GM21723 (cell line): ENCODE data around the gene WDR74.
"Not testable (repeated sequence)": the region's sequence is repeated elsewhere in the genome, so short reads cannot be mapped to it uniquely, and the experiment has no call there.

Experiments used
- ATAC-seq: cut with Tn5 transposase; IDR thresholded peaks from one replicate; pipeline ENCODE4 v1.9.1; 2021; ENCODE audit warnings: mild to moderate bottlenecking, moderate library complexity; ENCODE audit not compliant: unreplicated experiment

WDR74 gene

DNA sequence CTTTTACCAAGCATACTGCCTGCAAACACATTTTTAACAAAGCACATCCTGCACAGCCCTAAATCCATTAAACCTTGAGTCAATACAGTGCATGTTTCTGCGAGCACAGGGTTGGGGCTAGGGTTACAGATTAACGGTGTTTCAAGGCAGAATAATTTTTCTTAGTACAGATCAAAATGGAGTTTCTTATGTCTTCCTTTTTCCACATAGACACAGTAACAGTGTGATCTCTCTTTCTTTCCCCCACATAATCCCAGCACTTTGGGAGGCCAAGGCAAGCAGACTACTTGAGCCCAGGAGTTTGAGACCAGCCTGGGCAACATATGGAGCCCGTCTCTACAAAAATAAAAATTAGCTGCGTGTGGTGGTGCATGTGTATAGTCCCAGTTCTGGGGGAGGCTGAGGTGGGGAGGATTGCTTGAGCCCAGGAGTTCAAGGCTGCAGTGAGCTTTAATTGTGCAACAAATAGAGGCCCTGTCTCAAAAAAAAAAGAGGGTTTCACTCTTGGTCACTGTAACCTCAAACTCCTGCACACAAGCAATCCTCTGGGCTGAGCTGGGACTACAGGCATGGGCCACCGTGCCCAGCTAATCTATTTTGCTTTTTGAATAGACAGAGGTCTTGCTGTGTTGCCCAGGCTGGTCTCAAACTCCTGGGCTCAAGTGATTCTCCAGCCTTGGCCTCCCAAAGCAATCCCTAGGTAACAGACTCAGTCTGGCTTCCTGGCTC, 21.6 kb upstream of the WDR74 start:
- no peak for ATAC-seq

DNA sequence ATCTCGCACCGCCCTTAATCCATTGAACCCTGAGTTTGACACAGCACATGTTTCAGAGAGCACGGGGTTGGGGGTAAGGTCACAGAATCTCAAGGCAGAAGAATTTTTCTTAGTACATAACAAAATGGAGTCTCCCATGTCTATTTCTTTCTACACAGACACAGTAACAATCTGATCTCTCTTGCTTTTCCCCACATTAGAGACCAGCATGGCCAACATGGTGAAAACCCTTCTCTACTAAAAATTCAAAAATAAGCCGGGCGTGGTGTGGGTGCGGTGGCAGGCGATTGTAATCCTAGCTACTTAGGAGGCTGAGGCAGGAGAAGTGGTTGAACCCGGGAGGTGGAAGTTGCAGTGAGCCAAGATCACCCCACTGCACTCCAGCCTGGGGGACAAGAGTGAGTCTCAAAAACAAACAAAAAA, 19.9 kb upstream of the WDR74 start:
- not testable (repeated sequence) for ATAC-seq

DNA sequence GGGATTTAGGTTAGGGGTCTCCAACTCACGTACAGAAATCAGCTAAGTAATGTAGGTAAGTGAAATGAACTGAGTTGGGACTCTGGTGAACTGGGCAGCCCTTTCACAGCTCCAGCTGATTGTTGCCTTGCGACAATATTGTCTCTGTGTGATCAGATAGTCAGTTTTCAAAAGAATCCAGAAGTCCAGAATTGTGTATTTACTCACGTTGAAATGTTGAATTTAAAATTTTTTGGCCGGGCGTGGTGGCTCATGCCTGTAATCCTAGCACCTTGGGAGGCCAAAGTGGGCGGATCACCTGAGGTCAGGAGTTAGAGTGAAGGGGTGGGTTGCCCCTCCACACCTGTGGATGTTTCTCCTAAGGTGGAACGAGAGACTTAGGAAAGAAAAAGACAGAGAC, 18.8 kb upstream of the WDR74 start:
- ATAC-seq = no peak

DNA sequence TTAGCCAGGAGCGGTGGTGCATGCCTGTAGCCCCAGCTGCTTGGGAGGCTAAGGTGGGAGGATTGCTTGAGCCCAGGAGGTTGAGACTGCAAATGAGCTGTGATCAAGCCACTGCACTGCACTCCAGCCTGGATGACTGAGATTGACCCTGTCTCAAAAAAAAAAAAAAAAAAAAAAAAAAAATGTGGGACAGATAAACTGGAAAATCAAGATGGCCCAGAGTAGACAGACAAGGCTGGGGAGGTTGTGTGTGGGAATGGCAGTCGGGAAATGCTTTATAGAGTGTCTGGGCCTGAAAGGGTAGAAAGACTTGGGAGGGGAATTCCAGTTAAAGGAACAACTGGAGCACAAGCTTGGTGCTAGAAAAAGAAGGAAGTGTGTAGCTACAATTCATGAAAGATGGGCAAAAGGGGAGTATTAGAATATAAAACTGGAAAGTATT, 18.2 kb upstream of the WDR74 start:
- ATAC-seq = no peak

DNA sequence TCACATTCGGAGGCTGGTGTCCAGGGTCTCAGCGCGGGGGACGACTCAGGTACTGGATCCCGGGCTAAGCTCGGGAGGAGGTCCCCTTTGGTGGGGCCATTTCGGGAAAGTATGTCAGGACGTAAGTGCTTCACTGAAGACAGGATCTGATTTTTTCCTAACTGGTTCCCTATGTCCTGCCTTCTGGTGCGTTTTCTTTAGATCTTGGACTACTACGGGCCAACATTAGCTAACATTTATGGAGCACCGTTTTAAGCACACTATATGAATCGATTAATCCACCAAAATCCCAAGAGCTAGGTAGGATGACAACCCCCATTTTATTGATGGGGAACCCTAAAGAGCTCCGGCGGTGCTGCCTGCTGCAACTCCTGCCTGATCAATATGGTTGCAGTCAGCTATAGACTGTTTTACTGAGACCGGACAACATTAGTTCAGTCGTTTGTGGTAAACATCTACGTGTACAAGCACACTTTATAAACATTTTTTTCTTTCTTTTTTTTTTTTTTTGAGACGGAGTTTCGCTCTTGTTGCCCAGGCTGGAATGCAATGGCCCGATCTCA, 17.0 kb upstream of the WDR74 start:
- peak; percentile 24 for ATAC-seq

DNA sequence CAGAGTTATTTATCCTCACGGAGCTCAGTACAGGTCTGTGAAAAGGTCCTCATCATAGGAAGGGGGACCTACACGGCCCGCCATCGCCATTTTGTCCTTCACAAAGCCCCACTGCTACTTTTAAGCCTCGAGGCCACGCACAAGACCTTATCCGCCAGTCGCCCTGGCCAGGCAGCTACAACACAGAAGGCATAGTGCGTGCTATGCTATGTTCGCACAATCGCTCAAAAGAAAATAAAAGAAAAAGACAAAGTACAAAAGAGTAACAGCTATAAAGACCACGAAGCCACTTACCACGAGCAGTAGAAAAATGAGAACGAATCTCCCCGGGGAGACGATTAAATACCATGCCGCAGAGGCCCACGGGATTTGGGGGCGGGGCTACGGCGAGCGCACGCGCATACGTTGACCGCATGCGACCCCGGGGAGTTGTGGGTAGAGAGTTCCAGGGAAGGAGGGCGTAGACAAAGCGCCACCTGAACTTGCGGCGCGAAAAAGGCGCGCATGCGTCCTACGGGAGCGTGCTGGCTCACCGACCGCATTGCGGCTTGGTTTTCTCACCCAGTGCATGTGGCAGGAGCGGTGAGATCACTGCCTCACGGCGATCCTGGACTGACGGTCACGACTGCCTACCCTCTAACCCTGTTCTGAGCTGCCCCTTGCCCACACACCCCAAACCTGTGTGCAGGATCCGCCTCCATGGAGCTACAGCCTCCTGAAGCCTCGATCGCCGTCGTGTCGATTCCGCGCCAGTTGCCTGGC, 16.4 kb upstream of the WDR74 start:
- ATAC-seq = peak; percentile 84

DNA sequence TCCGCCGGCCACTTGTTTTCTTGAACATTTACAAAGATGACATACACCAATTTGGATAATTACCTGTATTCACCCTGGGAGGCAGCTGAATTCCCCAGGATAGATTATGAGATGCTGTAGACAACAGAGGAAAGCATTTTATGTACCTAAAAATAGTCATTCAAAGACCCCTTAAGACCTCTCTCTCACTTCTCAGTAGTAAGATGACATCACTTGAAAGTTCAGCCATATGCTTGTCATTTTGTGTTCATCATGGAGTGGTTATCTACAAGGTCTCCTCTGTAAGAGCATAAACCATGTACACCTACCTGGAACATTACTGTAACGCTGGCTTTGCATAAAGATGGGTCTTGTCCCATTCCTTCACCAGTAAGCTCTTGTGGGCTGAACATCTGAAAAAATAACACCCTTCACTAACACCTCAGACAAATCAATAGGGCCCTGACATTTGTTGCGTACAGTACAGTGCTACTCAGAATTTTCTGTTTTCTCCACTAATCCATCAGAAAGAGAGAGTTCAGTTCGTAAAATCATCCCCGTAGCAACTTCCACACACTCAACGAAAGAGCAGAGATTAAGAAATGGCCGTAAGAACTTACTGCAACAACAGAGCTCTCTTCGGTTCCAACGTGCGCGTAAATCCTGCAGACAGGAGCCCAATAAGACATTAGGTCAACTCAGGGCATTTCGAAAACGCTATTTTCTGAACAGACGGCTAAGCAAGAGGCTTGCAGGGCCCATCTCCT, 15.6 kb upstream of the WDR74 start:
- no peak for ATAC-seq

DNA sequence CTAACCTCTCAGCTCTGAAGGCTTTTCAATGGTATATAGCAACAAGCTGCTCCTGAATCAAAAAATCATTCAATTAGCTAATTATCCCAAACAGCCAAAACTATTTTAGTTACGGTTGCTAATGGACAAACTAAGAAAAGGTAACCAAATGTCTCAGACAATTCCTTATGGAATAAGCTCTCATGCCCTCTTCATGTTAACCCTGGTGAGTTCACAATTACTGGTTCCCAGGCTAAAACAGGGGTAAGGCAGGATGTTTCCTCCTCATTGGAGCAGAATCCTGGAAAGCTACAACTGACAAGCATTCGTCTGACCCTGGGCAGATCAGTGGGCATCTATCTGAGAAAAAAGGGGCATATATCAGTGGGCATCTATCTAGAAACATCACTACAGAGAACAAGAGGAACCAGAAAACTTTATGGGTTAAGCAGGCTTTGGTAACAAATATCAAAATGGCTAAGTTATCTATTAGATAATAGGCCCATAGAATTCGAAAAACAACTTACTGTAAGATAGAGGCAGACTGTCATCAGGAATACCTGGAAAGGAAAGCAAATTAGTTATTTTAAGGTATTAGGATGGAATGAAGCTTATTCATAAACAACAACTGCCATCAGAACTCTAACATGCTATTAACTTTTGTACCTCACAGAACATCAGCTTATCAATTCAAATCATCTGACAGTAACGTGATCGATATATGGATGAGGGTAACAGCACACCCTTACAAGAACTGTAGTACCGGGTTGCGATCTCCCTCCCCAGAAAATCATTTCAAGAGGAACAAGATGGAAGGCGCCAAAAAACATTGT, 14.8 kb upstream of the WDR74 start:
- ATAC-seq = no peak

DNA sequence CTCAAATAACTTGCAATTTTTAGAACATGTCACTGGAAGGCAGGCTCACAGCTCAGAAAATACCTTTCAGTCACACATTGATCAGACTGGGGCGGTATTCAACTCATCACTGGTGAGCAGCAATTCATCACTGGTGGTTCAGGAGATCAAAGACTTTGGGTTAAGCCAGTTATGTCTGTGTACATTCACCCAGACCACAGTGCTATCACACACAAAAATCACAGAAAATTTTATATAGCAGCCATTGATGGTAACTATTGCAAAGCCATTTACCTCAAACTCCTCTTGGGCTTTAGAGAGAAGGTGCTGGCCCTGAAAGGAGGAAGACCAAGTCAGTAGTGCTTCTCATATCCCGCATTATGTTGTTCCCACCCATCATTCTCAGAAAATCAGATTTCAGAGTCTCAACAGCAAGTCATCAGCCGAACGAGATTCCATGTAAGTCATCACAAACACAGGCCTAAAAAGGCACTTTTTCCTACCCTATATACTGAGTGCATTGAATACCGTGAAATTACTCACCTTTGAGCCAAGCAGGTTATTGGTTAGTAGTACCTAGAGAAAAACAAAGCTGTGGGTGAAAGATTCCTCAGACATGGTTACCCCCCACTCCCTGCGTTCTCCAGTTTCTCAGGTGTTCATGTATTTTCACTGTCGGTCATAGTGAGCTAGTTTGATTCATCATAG, 14.0 kb upstream of the WDR74 start:
- no peak for ATAC-seq

DNA sequence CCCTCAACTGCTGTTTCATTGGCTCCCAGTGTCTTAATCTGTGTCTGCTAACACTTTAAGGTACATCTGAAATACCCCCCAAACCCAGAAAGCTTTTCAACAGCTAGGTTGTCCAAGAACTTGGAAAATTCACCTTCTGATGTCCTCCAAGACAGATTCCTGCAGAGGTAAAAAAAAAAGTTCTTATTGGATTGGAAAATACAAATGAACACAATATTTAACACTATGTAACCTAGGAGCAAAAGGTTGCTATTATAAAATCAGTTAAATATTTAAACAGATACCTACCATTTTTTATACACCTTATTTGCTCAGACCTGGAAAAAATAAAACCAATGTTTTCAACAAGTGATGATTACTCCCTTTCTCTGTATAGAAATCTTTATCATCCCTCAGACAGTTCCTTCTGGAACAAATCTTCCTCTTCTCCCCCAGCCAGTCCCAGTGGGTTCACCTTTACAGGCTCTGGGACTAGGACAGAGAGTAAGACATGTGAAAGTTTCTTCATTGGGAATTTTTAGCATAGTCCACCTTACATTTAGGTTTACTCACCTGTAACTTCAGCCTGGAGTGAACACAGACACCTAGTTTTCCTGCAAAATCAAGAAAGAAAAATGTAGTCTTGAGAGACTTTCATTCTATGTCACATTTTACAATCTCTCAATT, 13.3 kb upstream of the WDR74 start:
- ATAC-seq = no peak

DNA sequence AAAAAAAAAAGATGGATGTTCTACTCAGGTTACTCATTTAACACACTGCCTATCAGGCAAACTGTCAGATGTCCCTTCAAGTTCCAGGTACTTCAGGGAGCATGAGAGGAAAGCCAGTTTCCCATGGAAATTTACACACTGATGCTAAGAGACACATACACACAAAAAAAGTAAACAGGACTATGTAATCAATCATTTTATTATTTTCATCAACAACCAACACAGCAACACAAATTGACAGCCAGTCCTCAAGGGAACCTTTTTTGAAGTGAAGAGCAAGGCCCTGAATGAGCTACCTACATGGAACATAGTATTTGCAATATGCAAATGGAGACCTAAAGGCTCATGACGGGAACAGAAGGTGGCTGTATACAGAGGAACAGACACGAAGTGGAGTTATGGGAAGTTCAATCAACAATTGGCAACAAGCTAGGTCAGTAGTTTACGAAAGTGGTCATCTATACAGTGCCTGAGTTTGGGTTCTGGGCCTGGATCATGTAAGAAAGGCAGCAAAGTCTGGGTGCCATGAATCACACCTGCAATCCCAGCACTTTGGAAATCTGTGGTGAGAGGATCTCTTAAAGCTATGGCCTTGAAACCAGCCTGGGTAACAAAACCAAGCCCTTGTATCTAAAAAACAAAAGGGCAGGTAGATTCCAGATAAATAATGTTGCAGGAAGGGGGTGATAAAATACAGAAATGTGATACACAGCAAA, 12.6 kb upstream of the WDR74 start:
- ATAC-seq = no peak

DNA sequence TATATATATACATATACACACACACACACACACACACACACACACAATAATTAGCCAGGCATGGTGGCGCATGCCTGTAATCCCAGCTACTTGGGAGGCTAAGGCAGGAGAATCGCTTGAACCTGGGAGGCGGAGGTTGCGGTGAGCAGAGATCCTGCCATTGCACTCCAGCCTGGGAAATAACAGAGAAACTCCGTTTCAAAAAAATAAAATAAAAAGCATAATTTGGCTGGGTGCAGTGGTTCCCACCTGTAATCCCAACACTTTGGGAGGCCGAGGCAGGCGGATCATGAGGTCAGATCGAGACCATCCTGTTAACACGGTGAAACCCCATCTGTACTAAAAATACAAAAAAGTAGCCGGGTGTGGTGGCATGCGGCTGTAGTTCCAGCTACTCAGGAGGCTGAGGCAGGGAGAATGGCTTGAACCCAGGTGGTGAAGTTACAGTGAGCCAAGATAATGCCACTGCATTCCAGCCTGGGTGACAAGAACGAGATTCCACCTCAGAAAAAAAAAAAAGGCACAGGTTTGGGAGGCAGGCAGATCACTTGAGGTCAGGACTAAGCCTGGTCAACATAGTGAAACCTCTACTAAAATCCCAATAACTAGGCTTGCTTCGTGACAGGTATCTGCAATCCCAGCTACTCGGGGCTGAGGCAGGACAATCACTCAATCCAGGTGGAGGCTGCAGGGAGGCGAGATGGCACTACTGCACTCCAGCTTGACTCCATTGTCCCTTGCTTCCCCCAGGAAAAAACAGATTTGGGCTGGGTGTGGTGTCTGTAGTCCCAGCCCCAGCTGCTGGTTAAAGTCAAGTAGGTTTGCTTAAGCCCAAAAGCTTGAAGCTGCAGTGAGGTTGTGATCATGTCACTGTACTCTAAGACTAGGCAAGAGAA, 11.8 kb upstream of the WDR74 start:
- ATAC-seq = no peak

DNA sequence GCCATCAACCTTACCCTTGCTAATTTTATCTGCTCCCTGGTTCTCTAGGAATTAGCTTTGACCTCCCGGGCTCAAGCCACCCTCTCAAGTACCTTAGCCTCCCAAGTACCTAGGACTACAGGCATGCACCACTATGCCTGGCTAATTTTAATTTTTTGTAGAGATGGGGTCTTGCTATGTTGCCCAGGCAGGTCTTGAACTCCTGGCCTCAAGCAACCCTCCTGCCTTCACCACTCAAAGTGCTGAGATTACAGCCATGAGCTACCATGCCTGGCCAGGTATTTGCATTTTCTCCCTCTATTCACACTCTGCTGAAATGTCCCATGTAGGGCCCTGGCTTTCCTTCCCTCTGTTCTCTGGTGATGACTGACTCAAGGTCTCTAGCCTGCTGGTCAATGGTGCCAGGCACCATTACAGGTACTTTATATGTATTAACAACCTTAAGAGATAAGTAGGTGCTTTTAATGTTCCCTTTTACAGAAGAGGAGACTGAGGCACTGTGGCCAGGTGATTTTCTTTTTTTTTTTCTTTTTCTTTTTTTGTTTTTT, 8.5 kb upstream of the WDR74 start:
- no peak for ATAC-seq

DNA sequence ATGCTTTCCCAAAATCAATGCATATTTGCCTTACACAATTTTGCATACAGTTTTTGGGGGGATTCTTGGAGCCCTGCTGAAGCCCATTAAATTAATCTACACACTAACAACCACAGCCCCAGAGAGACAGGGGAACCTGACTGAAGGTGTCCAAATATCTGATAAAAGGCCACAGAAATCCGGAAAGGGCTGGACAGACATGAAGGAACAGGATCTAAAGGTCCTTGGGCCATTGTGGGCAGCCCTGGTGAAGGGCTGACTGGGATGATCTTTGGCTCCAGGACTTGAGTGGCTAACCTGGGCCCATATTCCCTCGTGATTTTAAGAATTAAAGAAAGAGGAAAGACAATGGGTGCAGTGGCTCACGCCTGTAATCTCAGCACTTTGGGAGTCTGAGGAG, 6.8 kb upstream of the WDR74 start:
- no peak for ATAC-seq

DNA sequence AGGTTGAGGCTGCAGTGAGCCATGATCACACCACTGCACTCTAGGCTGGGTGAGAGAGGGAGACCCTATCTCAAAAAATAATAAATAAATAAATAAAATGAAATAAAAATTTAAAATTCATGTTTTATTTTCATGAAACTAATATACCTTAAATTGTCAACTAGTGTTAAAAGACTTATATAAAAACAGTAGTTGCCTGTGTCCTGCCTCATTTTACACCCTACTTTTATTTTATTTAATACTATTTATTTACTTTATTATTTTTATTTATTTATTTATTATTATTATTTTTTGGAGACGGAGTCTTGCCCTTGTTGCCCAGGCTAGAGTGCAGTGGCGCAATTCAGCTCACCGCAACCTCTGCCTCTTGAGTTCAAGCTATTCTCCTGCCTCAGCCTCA, 4.8 kb upstream of the WDR74 start:
- no peak for ATAC-seq

DNA sequence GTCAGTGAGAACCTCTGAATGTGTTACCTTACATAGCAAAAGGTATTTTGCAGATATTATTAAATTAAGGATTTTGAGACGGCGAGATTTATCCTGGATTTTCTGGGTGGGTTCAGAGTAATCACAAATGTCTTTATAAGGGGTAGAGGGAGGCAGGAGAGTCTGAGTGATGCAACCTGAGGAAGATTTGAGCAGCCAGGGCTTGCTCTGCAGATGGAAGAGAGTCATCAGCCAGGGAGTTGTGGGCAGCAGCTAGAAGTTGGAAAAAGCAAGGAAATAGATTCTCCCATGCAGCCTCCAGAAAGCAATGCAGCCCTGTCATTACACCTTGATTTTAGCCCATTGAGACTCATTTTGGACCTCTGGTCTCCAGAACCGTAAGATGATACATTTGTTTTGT, 4.1 kb upstream of the WDR74 start:
- ATAC-seq = no peak

DNA sequence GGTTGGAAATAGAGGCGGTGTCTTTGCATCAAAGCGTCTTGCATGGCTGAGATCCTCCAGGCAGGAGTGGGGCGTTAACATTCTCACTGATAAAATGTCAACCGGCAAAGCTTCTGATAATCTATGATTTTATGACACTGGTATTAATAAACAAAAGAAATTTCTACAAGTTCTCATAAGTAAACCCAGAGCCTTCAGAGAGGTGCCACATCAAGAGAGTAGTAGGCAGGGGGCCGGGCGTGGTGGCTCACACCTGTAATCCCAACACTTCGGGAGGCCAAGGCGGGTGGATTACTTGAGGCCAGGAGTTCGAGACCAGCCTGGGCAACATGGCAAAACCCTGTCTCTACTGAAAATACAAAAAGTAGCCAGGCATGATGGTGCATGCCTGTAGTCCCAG, 3.5 kb upstream of the WDR74 start:
- not testable (repeated sequence) for ATAC-seq
